ENCODE measurements around the gene ADPRM. TPM values are rescaled to one million over a fixed set of nuclear protein-coding genes. Genes with fewer than 3 reads are reported as not detected.
"Not testable (repeated sequence)": the region's sequence is repeated elsewhere in the genome, so short reads cannot be mapped to it uniquely, and the experiment has no call there.

ADPRM gene
- total RNA-seq, 1 experiment from 2014 or later = 7.4 TPM

DNA sequence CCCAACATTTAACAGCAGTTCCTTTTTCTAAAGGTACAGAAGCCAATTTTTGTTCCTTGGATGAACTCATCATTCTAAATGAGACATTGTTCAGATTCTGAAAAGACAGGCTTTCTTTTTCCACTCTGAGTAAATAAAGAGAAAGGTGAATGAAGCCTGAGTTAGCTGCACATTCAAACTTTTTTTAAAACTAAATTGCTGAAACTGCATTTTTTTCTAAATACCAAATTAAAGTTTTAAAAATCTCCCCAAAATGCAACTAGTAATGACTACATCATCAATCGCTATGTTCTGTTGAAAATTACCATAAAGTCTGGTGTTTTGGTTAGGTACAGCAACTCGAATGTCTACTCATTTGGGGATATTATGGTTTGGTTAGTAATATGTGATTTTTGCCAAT is 9.9 kb upstream of the ADPRM start (continued):
- no peak for TF ChIP-seq CTCF (IDR thresholded peaks at IDR 0.05)
- TF ChIP-seq FOXK1 (CRISPR knock-in tag; IDR thresholded peaks at IDR 0.05) = no peak
- TF ChIP-seq ZNF219 (CRISPR knock-in tag; IDR thresholded peaks at IDR 0.05; ENCODE audit: borderline replicate concordance) = no peak

GRCh38 chr17:10695875-10696407 is 1.5 kb upstream of the ADPRM start:
- H3K9me3 Mint-ChIP-seq; DNase-seq (ENCODE audit: low spot score); H3K27ac Mint-ChIP-seq; H3K27me3 Mint-ChIP-seq (ENCODE audit: low read depth); ATAC-seq; POLR2A ChIA-PET; H3K4me1 Mint-ChIP-seq: not testable (repeated sequence)
- H3K36me3 Mint-ChIP-seq = peaks cover 41% of the 10 kb centered on the region
- peak overlapping the region; percentile 94 for H3K4me3 Mint-ChIP-seq
- CTCF ChIA-PET = interaction anchor here (0.6 to 1.5 kb wide), 3 partner anchors 12 to 67 kb away, joined by 3 to 4 read pairs (median 4); no protein-coding TSS in a partner anchor

- TF ChIP-seq, protein P1, sequence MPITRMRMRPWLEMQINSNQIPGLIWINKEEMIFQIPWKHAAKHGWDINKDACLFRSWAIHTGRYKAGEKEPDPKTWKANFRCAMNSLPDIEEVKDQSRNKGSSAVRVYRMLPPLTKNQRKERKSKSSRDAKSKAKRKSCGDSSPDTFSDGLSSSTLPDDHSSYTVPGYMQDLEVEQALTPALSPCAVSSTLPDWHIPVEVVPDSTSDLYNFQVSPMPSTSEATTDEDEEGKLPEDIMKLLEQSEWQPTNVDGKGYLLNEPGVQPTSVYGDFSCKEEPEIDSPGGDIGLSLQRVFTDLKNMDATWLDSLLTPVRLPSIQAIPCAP (CRISPR knock-in tag; IDR thresholded peaks at IDR 0.05) = no peak
- TF ChIP-seq PREB (CRISPR knock-in tag; IDR thresholded peaks at IDR 0.05; ENCODE audit: borderline replicate concordance) (no peak), TEAD4 (CRISPR knock-in tag; IDR thresholded peaks at IDR 0.05) (no peak)
- ATAC-seq = no peak
- Mint-ChIP-seq H3K4me3 (peak overlapping the region; percentile 94), H3K27me3 (ENCODE audit: low read depth) (no peaks in the 10 kb centered on the region), H3K9me3 (no peaks in the 10 kb centered on the region), H3K27ac (peak overlapping the region; percentile 93), H3K36me3 (peaks cover 18% of the 10 kb centered on the region), H3K4me1 (peaks cover 10% of the 10 kb centered on the region)
- ChIA-PET CTCF (interaction anchor here (1.0 kb wide), 1 partner anchor 80 kb away, joined by 3 read pairs; no protein-coding TSS in a partner anchor), POLR2A (no interaction called here)
- DNase-seq (ENCODE audit: low spot score) = no peak
These were observed 863 bp downstream of the ADPRM start for GRCh38 chr17:10698096-10698818.

- H3K4me3 Mint-ChIP-seq = no peak overlapping the region
- DNase-seq (ENCODE audit: low spot score) (no peak), ATAC-seq (no peak)
- ChIA-PET CTCF (interaction anchor here (1.0 to 1.1 kb wide), 2 partner anchors 53 to 70 kb away, joined by 4 to 6 read pairs; no protein-coding TSS in a partner anchor), POLR2A (interaction anchor here (1.0 kb wide), 1 partner anchor 176 kb away, joined by 12 read pairs; no protein-coding TSS in a partner anchor)
- no peaks in the 10 kb centered on the region for H3K27me3 Mint-ChIP-seq (ENCODE audit: low read depth)
- TF ChIP-seq NR2C2 (CRISPR knock-in tag; IDR thresholded peaks at IDR 0.05) = no peak
- H3K9me3 Mint-ChIP-seq = no peaks in the 10 kb centered on the region
- peaks cover 10% of the 10 kb centered on the region for H3K4me1 Mint-ChIP-seq
- H3K36me3 Mint-ChIP-seq = peaks cover 6% of the 10 kb centered on the region
- H3K27ac Mint-ChIP-seq = no peak overlapping the region
These were observed 2.5 kb downstream of the ADPRM start for GRCh38 chr17:10699856-10700255.

DNA sequence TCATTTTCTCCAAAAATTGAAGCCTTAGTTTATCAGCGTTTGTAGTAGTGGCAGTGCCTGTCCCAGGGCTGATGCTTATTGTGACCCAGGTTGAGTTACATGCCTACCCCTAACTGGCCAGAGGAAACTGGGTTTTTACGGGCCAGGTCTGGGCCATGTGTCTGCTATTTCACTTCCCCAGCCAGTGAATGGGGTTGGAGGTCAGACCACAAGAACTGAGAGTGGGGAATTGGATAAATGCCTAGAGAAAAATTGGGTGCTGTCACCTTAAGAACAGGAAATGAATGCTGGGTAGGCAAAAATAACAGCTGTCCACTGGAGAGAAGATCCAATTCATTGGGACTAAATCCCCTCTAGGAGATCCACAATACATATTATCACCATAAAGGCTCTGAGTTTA is 5.2 kb downstream of the ADPRM start:
- ChIA-PET CTCF (interaction anchor here (1.1 kb wide), 1 partner anchor 56 kb away, joined by 3 read pairs; no protein-coding TSS in a partner anchor), POLR2A (no interaction called here)

More for the DNA sequence above, 5.2 kb downstream of the ADPRM start:
- TF ChIP-seq ZNF138 (CRISPR knock-in tag; conservative IDR thresholded peaks at IDR 0.05) (no peak), ZNF281 (CRISPR knock-in tag; IDR thresholded peaks at IDR 0.05) (no peak), FOXK1 (CRISPR knock-in tag; IDR thresholded peaks at IDR 0.05) (no peak), EMX1 (CRISPR knock-in tag; IDR thresholded peaks at IDR 0.05) (no peak), ZNF219 (CRISPR knock-in tag; IDR thresholded peaks at IDR 0.05; ENCODE audit: borderline replicate concordance) (no peak)
- TF ChIP-seq, protein P2, sequence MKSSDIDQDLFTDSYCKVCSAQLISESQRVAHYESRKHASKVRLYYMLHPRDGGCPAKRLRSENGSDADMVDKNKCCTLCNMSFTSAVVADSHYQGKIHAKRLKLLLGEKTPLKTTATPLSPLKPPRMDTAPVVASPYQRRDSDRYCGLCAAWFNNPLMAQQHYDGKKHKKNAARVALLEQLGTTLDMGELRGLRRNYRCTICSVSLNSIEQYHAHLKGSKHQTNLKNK (CRISPR knock-in tag; IDR thresholded peaks at IDR 0.05) = no peak
- H3K27me3 Mint-ChIP-seq (ENCODE audit: low read depth) = no peaks in the 10 kb centered on the region; the same call in 1 of the 2 replicates
- no peak for ATAC-seq
- no peak overlapping the region for H3K4me3 Mint-ChIP-seq
- no peak overlapping the region; the same call in 1 of the 2 replicates for H3K27ac Mint-ChIP-seq
- no peak for DNase-seq (ENCODE audit: low spot score)
- H3K36me3 Mint-ChIP-seq = peaks cover 20% of the 10 kb centered on the region
- peaks cover 5% of the 10 kb centered on the region for H3K4me1 Mint-ChIP-seq
- H3K9me3 Mint-ChIP-seq = no peaks in the 10 kb centered on the region

Measured in WTC11 (cell line).